Skeletal muscle cell (primary cell): ENCODE measurements around the gene MRPL43.

Experiments
- DNase-seq: peaks from one replicate; pipeline ENCODE4 v3.0.0-alpha.2; 2010; ENCODE audit warnings: low read depth
- H3K4me3 ChIP-seq: 2 replicates; pipeline ENCODE4 v1.5.1; 2011; ENCODE audit warnings: low read depth, mild to moderate bottlenecking, control low read depth, low read length, moderate library complexity

MRPL43 gene

DNA sequence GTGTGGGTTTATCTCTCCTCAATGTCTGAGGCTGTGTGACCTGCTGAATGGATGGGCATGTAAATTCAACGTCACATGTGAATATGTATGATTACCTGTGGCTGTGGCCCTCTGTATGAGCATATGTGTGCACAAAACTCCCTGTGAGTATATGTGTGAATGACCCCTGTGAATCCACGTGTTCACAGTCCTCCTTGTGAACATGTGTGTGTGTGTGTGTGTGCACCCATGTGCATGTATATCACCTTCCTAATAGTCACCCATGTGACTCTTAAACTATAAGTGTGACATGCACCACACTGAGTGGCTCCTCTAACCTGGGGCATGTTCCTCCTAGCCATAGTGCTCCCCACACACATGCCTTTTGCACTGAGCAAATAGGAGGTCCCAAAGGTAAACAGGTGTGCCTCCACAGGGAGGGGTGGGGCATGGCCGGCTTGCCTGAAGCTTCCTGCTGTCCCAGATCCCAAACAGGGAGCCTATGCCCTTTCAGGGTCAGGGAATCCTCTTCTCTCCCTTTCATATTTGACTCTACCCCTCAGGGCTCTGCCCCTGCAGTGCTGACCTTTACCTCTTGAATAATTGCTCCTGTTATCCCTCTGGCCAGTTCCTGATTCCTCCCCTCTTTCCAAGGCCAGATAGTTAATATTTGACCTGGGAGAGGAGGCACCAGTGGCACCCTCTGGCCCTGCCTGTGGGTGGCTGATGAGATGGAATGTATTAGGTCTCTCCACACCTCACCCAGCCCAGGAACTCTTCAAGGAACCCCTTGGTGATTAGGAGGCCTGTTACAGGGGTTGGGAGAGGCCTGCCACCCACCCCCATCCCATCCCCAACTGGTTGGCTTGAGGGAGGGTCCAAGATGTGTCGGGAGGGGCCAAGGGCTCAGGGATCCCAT, 16.1 kb downstream of the MRPL43 start:
- DNase-seq, result no peak
- no peak overlapping the region for H3K4me3 ChIP-seq

DNA sequence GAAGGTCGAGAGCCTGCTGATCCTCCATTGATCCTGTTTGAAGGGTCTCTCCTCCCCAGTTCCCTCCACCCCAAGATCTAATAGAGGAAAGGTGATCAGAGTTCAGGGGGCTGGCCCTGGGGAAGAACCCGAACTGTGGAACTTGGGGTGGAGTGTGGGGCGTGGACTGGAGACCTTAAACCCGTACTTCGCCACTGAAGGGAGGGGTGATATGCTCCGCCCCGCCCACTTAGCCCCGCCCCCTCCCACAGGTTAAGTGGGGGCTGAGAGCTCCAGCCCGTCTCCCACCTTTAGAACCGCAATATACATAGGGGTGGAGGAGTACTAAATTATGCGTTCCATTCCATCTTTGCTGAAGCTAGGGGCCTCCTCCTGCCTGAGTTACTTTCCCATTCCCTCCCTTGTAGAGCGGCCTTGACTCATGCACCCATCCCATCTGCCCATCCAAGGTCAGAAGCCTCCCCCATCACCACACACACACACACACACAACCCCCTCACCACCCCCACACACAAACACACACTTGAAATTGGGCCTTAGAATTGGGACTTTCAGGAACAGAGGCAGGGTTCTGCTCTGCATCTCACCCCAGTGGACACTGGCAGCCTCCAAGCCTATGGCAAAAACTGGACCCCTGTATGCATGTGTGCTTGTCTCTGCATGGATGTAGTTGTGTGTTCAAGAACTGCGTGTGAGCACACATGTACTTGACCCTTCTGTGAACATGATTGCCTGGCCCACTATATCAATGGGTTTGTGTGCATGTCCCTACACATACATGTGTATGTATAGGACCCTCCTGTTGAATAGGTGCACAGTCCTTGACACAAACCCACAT, 17.0 kb downstream of the MRPL43 start:
- peak overlapping the region; percentile 72 for H3K4me3 ChIP-seq
- no peak for DNase-seq

DNA sequence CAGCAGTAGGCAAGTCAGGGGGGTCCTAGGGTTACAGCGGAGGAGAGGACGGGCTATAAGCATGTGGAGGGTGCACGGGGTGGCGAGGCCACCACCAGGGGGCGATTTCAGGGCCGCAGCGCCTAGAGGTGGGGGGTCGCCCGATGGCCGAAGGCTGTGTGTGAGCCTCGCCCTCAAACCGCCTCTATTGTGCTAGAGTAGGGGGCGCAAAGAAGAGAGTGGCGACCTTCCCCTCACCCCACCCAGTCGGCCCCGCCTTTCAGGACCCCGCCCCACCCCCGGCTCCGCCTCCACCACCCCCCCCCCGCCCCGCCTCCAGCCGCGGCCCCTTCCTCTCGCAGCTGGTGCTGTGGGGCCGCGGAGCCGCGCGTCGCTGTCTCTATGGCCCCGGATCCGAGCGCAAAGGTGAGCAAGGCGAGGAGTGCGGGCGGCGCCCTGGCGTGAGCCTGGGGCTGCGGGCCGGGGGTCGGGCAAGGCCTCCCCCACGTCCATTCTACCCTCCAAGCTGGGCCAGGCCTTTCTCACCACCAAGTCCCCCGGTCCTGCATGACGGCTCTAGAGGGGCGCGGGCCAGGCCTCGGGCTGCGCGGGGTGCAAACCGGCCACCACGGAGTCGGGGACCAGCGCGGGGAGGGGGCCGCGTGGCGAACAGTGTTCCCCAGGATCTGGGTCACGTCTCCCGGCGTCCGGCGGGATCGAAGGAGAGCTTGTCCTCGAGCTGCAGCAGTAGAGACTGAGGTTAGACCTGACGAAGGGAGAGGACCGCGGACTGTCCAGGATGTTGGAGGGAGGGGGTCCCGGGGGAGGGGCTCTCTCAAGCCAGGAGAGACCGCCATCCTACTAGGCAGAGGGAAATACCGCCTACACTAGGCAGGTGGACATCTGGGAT, 17.9 kb downstream of the MRPL43 start, which contains the start of gene SEMA4G:
TSS of gene SEMA4G (plus strand) at position 318 of the 889 bp plus-strand sequence. CDS start 3,409 bp downstream, outside the sequence.
- DNase-seq, result no peak
- peak within 1 kb of the TSS; percentile 72 for H3K4me3 ChIP-seq

DNA sequence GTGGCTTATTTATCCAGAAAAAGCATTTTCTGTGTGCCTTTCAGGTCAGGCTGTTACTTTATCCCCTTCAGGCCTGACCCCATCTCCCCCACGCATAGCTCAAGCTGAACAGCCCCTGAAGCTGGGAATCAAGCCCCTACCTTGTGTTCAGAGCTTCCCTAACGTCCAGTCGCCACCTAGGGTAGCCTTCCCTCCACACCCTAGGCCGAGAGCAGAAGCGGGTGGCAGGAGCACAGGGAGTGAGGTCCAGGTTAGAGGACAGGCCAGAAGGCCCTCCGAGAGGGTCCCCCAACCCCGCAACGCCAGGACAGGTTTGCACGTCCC, 18.5 kb downstream of the MRPL43 start:
- peak overlapping the region; percentile 72 for H3K4me3 ChIP-seq
- DNase-seq, result no peak

DNA sequence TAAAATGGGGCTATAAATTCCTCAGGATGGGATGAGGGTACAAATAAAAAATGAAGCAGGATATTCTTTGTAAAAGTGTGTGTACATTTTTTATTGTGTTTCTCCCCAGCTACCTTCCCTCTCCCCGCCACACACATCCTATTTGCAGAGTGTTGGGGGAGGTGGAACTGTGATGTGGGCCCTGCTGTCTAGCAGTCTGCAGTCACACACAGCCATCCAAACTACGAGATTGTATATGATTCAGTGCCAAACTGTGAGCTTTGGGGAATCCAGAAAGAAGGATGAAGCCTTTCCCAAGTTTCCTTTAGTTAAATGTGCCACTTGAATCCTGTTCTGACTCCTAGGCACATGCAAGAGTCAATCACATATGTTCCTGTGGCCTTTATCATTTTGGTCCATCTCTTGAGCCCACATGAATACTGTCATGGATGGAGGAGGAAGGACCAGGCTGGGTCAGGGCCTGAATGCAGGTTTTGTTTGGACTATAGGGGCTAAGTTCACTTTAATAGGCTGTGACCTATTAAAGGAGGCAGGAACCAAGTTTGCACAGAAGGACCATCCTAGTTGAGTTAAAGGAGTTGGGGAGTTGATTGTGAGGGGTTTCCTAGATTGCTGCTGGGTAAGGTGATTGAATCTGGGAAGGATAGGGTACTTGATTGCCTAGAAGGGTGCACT, 19.1 kb downstream of the MRPL43 start:
- H3K4me3 ChIP-seq, result no peak overlapping the region
- DNase-seq, result no peak

DNA sequence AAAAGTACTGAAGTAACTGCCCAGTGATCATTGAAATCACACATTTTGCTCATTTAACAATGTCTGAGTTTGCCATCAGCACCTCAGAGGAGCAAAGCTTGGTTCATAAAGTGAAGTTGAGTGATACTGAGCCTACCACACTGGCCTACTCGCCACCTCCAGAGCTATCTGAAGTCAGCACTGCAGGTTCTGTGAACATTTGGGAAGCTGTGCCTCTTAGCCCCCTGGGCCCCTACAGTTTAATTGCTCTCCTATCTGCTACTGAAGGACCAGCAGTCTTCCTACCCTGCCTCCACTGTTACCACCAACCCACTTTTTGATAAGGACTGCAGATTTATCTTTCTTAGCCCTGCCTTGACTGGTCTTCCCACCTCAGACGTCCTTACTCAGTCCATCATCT, 20.0 kb downstream of the MRPL43 start:
- no peak for DNase-seq
- H3K4me3 ChIP-seq, result no peak overlapping the region

DNA sequence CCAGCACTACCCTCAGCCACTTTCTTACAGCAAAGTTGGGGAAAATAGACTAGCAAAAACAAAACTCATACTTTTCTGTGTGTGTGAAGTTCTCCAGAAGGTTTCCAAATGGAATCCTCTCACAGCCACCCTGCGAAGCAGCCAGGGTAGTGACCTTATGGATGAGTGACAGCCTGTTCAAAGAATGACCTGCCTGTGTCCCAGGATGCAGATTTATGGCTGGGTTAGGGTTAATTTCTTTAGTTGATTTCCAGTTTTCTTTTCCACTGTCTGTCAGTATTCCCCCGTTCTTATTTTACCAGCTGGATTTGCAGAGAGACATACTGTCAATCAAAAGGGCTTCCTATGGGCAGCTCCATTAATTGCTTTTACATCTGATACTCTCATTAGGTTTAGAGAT, 20.4 kb downstream of the MRPL43 start:
- H3K4me3 ChIP-seq, result no peak overlapping the region
- DNase-seq, result no peak

DNA sequence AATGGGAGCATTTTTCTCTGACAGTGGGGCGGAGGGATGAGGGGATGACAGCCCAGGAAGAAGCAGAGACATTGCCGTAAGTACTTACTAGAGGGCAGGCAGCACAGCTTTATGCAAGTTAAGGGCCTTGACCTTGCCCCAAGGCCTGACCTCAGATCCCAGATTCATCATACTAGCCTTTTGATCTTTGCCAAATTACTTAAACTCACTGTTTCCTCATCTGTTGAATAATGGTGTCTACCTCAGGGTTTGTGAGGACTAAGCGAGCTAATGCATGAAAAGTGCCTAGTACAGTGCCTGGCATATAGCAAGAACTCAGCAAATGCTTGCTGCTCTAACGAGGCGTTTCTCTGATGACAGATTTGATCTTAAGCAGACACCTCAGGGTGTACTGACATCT, 21.5 kb downstream of the MRPL43 start:
- no peak for DNase-seq
- H3K4me3 ChIP-seq, result no peak overlapping the region

DNA sequence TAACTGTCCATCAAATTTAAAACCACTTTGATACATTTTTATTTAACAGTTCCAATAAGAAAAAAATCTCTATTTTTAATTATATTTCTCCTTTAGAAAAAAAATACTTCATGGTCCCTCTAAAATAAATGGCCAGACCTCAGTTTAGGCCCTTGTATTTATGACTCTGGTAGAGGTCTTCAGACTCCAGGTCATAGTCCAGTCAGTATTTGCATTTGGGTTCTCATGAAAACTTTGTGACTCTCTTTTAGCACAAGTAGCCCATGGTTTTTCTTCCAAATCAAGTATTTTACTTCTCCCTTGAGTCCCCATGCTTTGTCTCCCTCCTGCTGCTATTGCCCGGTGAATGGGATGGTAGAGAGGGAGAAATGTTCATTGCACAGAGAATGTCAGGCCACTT, 23.5 kb downstream of the MRPL43 start:
- no peak for DNase-seq
- no peak overlapping the region for H3K4me3 ChIP-seq

DNA sequence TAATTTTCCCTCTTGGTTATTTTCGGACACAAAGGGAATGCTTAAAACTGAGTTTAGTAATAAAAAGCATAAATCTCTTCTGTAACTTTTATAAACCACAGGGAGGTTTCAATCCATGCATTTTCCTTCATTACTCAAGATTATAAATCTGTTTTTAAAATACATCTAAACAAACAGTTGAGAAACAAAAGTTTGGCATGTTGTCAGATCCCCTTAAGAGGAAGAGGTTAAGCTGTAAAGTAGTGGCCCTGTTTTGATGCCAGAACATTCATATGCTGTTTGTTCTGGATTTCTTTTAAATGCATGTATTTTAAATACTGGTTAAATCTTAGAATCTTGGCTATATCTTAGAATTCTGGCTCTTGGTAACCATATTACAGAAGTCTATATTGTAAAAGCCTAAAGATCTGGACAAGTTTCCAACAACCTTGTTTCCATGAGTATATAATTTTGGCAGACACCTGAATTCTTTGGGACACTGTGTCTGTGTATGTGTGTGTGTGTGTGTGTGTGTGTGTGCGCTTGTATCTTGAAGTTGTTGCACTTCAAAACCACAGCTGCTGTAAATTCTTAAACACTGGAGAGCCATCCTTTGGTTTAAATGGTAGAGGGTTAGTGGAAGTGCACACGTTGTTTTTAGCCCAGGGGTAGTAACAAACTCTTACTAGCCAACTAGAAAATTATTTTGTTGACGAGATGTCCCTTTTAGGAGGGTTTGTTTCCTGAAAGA, 24.8 kb downstream of the MRPL43 start:
- H3K4me3 ChIP-seq, result no peak overlapping the region
- no peak for DNase-seq

DNA sequence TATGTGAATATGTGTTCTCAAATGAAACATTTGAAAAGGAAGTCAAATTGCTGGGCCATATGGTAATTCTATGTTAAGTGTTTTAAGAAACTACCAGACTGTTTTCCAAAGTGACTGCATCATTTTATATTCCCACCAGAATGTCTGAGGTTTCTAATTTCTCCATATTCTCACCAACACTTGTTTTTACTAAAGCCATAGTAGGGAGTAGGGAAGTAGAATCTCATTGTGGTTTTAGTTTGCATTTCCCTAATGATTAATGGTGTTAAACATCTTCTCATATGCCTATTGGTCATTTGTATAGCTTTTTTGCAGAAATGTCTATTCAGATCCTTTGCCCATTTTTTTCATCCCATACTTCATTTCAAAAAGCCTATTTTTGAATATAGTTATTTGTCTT, 27.0 kb downstream of the MRPL43 start:
- no peak overlapping the region for H3K4me3 ChIP-seq
- no peak for DNase-seq

DNA sequence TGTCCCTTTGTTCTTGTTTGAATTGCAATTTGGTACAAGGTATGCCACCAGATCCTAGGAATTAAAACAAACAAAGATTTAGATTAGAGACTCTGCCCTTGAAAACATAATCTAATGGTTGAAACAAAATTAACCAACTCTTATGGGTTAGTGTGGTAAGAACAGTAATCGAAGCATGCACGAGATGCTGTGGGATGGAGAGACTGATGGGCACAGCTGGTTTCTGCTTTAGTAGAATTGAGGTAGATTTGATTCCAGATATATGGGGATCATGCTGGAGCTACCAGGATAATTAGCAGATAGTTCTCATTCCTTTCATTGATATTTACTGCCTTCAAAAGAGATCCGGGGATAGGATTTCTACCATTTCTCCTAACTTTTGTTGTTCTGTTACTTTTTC, 38.4 kb downstream of the MRPL43 start:
- no peak for DNase-seq
- H3K4me3 ChIP-seq, result no peak overlapping the region

DNA sequence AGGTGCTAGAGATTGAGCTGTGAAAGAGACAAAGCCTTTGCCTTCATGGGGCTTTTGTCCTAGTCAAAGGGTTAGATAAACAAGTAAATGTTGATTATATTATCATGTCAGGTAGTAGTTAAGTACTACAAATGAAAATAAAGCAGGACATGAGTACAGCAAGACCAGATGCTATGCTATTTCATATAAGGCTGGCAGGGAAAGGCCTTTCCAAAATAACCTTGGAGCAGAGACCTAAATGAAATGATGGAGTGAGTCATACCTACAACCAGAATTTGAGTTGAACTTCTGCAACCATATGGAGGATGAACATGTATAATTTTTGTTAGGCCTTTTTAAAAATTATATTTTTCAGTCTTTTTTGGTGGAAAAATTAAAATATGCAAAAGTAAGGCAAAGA, 41.5 kb downstream of the MRPL43 start:
- no peak for DNase-seq
- H3K4me3 ChIP-seq, result no peak overlapping the region

DNA sequence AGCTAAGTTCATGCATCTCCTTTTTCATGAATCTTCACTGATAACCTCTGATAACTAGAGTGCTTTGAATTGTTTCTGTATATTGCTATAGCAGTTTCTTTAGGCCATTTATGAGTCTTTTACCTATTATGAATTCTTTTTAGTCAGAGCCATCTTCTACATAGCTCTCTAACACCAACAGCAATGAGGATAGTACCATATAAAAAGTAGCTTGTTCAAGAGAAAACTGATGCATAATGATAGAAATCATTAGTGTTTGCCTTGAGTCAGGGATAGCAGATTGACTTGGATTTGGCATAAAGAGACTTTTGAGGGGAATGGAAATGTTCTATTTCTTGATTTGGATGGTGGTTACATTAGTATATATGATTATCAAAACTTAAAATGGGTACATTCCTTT, 43.8 kb downstream of the MRPL43 start:
- no peak overlapping the region for H3K4me3 ChIP-seq
- DNase-seq, result no peak

DNA sequence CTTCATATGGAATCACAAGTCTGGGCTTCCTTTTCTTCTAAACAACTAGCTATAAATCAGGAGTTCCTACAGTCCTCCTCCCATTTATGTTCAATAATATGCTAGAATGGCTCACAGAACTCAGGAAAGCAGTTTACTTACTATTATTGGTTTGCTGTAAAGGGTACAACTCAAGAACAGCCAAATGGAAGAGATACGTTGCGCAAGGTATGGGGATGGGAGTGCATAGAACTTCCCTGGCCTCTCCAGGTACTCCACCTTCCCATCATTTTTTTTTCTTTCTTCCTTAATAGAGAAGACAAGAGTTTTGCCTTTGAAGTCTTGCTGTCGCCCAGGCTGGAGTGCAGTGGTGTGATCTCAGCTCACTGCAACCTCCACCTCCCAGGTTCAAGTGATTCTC, 45.1 kb downstream of the MRPL43 start:
- no peak for DNase-seq
- no peak overlapping the region for H3K4me3 ChIP-seq

DNA sequence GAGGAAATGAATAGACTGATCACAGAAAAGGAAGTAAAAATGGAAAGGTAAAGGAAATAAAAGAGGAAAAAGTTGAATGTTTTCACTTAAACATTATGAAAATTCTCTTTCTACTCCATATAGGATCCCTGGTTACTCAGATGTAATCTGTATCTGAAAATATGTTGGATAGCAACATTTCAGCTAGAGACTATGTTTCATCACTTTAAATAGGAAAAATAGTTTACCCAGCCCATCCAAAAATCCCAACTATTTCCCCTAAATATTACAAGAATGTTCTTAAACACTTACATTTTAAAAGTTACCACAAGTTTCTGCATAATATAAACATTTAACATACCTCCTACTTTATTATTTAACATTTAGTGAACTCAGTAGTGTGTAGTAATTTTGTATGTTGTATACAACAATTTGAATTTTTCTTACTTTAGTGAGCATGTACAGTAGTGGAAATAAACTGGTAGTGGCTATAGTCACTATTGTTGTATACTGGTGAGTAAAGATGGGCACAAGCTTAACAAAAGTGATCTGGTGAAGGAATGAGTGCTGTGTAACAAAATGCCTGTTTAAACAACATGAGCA, 47.4 kb downstream of the MRPL43 start:
- H3K4me3 ChIP-seq, result no peak overlapping the region
- DNase-seq, result no peak
